ENCODE data around the gene CYTH1.

- TF ChIP-seq CTCF (IDR thresholded peaks at IDR 0.05; ENCODE audit: borderline replicate concordance, extremely low read depth, low read length, poor library complexity, severe bottlenecking) (no peak), EZH2 (IDR thresholded peaks at IDR 0.05; ENCODE audit: borderline replicate concordance, low read depth, low read length, severe bottlenecking) (no peak)
These were observed 49.7 kb downstream of the CYTH1 start for GRCh38 chr17:78732354-78732753.

All from DND-41 (cell line).